CD4-positive, alpha-beta T cell treated with Interleukin-12 subunit alpha and Interleukin-12 subunit beta, for 1 hour (primary cell): Measurements from ENCODE around the gene SCUBE2.
"Not testable (repeated sequence)": the region's sequence is repeated elsewhere in the genome, so short reads cannot be mapped to it uniquely, and the experiment has no call there.

Source experiments
- DNase-seq: peaks from one replicate; pipeline ENCODE4 v3.0.0-alpha.2; 2020

The SCUBE2 gene

DNA sequence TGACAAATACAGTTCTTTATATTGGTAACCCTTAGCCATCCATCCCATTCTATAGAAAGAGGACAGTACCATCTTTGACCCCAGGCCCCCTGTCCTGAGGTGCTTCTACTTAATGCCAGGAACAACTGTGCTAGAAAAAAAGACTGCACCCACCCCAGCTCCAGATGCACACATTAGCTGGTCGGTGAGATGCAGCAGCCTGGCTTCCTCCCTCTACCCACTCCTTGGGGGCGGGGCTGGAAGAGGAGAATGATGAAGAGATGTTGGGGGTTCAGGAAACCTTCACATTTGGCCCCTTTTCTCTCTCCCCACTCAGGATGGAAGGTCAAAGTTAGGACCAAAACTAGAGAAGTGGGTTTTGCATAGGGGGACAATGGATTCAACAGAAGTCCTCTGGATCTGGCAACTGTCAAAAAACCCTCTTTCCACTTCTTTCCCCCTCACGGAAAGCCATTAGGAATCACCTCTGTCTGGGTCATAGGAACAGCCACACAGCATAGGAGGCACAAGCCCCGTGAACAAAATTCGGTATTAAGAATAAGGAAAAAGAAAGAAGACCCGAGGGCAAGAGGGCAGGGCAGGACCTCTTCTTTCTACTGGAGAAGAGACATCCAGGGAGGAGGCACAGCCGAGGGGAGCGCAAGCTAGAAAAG lies 88.4 kb downstream of the SCUBE2 start:
- no peak for DNase-seq

DNA sequence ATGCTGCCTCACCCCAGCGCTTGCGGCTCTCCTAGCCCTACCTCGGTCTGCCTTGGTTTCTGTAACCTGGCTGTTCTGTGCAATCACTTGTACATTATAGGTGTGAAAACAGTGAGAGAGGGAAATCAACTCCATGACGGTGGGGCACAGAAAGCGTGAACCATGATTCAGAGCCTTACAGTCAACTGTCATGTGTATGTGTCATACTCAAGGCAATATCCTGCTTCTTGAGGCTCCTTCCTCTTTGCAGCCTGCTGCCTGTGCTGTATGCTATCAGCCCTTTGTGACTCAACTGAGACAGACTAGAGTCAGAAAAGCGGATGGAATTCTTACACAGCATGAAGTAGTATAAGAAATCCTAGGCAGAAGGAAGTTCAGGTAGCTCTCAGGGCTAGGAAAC lies 89.7 kb downstream of the SCUBE2 start:
- peak; percentile 15 for DNase-seq

DNA sequence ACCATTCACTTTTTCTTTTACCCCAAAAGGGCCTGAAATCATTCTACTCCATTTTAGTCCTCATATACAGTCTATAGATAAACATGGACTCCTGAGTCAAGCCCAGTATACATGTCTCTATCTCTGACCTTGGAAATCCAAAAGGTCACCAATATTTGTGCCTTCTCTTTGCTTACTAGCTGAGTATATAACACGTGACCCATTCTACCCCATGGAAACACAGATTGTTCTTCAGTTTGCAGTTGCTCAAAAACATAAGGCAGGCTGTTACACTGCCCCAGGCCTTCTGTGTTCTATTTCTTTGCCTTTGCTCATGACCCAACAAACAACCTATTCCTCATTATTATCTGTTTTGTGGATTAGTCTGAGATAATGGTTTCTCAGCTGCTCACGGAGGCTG lies 93.4 kb downstream of the SCUBE2 start:
- DNase-seq, result no peak

DNA sequence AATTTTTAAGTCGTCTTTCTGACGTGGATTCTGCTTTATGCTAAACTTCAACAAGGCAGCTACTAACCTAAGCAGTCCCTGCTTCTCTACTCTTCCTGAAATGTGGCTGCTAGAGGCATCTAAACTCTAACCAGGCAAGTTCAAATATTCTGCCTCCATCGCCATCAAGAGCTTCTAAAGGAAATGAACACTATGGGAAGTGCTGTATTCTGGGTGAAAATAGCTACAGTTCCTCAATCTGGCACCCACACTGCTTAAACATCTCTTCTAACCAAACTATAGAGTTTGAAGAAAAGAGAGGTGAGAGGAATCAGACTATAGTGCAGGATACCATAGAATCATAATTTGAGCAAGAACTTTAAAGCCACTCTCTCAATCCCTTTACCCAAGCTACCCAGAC lies 93.9 kb downstream of the SCUBE2 start:
- no peak for DNase-seq

DNA sequence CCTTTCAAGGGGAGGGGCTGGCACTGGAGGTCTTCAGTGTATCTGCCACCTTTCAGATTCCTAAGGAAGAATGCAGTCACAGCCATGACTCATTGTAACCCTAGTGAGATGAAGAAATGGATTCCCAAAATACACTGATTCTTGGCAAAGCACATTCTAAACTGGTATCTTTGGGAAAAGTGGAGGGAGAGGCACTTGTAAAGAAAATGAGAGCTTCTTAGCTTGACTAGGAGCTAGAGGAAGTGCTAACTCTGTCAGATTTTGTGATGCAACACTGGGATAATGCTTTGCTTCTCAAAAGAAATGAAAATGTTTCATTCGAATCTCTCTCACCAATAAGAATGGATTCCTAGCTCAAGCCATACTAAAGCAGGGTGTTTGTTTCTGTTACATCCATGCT lies 101.9 kb downstream of the SCUBE2 start:
- no peak for DNase-seq

DNA sequence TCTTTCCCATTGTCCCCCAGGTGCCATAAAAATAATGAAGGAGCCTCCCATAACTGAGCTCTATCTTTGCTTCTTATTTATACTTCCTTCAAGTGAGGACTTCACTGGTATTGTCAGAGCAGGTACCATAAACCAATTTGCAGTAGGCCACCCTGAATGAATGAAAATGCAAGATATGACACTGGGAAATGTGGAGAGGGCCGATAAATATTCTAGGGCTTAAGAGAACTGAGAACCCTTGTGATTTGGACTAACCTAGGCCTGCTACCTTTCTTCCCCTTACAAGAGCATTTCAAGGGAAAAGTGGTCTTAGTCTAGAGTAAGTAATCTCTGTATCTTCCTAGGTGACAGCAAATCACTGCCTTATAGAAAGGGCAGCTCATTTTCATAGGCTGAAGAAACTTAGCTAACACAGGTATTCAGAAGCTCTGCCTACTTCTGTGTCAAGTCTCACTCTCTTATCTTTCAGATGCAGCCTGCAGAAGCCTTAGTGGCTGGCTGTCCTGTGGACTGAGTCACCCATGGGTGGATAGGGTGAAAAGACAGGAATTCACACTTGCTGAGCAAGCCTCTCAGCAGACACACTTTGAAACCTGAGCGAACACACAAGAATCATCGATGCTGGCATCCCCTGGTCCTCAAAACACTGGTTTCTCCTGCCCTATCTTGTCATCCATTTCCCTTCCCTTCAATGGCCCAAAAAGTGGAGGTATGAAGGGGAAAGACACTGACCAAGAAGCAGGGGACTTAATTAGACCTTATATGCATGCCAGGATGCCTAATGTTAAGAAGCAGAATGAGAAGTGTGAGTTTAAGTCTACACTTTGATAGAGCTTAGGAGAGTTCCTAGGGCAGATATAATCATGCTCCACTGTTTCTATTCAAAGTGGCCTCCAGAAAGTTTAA lies 102.8 kb downstream of the SCUBE2 start:
- no peak for DNase-seq

DNA sequence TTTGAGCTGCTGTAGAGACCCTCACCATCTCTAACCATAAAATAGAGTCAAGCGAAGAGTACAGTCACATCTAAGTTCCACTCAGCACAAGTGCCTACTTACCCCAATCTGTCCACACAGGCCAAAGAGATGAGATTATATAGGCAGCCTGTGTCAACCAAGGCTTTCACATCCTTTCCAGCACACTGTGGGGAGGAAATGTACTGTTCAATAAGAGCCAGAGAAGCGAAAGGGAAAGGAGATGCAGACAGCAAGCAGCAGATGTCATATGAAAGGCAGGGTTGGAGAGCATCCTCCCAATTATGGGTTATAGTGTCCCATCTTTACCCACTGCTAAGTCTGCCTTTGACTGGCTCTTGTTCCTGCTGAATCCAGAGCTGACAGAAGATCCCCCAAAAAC lies 104.0 kb downstream of the SCUBE2 start:
- no peak for DNase-seq

DNA sequence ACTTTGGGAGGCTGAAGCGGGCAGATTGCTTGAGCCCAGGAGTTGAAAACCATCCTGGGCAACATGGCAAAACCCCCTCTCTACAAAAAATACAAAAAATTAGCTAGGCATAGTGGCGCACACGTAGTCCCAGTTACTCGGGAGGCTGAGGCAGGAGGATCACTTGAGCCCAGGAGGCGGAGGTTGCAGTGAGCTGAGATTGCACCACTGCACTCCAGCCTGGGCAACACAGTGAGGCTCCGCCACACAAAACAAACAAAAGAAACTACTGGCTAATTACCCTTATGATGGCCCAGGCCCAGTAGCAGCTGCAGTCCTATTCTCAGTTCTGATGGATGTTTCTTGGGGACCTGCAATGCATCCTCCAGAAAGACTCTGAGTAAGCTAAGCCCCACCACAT lies 104.6 kb downstream of the SCUBE2 start:
- not testable (repeated sequence) for DNase-seq

DNA sequence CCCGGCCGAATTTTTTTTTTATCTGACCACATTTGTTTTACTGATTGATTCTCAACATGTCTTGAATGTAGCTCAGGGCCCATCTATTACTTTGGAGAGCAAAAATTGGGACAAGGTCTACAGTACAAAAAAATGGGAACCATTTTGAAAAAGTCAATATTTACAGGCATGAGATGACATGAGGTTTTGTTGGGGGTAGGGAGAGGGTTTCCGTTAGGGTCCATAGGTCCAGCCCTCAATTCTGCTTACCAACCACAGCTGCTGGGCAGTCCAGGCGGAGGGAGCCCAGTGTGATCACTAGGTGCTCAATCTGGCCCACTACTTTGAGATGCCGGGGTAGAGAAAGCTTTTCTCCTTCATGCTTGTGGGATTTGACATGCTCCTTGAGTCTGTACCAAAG lies 105.9 kb downstream of the SCUBE2 start:
- DNase-seq, result no peak

DNA sequence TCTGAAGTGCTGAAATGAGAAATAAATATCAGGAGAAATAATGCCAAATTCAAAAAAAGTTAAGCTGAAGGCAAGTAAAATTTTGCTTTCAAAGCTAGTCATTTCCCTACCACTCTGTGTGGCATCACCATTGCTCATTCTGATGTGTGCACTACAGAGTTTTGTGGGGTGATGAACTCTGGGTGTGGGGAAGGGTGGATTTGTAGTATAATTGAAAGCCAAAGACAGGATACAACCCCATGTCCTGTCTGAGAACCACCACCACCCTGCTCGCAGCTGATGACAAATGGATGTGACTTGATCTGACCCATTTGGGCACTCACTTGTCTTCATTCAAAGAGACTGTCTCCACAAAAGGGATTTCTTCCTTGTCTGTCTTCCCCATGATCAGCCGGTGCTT lies 107.8 kb downstream of the SCUBE2 start:
- no peak for DNase-seq

DNA sequence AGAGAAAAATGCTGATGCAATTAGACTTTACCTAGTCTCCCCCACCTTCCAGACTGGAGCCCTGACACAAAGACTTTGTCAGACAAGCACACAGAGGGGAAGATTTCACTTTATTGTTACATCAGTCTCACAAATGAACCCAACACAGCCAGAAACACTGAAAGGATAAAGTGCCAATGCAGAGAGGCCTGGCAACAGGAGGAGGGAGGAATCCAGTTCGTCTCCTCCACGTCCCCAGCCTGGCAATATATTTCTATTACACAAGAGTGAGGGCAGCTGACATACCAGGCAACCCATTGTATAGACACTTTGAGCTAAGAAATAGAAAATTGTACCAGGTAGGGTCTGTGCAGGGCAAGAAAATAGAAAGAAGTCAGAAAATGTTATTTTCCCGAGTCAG lies 110.9 kb downstream of the SCUBE2 start:
- DNase-seq, result no peak

DNA sequence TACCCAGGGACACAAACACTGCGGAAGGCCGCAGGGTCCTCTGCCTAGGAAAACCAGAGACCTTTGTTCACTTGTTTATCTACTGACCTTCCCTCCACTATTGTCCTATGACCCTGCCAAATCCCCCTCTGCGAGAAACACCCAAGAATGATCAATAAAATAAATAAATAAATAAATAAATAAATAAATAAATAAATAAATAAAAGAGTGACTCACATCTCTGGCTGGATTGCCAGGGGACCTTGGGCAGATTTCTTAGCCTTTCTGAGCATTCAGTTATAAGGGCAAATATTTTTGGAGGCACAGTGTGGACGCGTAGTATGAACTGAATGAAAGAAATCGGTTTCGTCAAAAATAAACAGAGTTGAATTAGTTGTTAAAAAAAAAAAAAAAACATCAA lies 112.0 kb downstream of the SCUBE2 start:
- DNase-seq, result not testable (repeated sequence)

DNA sequence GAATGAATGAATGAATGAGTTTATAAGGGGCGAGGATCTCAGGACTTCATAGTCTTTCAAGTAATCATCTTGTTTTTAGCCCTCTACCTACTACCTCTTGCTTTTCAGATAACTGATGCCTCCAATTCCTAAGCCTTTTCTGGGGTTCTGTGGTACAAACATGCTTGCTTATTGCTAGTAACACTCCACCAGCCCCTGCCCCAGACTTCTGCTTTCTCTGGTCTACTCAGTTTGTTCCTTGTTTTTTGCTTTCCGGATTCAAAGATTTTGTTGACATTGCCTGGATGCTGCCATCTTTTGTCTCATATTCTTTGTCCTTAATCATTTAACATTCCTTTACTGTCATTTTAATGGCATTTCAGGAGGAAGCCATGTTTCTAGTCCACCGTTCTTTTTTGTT lies 118.3 kb downstream of the SCUBE2 start:
- DNase-seq, result no peak

DNA sequence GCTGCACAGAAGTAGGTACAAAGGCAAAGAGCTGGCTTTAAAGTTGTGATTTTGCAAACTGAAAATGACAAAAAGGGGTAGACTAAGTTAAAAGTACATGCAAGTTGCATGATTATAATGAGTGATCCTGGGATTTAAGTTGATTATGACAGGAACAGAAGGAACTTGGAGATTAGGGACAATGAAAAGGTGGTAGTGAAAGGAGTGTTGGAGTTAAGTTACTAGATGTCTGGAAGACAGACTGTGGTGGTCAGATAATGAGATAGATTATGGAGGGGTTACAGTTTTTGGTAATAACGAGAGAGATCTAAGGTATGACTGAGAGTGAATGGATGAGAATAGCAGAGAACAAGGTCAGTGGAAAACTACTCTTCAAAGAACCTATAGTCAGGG lies 119.5 kb downstream of the SCUBE2 start:
- DNase-seq, result no peak

DNA sequence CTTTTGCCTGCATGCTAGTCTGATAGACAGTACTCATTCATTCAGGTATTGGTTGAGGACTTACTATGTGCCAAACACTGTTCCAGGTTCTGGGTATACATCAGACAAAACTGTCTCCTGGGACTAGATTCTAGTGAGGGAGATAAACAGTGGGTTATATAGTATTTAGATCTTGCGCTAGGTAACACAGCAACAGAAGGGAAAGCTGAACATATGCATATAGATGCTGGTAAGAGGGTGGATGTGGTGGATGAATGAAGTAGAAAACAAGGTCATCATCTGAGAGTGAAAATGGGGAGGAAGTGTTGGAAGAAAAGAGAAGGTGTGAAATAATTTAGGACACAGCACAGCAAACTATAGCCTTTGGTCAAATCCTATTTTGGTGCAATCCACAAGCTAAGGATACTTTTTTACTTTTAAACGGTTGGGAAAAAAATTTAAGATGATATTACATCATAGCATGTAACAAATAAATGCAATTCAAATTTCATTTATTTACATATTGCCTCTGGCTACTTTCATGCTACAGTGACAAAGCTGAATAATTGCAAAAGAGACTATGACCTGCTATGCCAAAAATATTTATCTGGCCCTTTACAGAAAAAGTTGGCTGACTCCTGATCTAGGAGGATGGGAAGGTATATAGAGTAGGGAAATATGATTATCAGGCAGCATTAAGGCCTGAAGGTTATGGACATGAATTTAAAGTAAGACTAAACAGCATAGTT lies 120.0 kb downstream of the SCUBE2 start:
- no peak for DNase-seq
